Mucosa of descending colon (tissue), 3 donors: ENCODE data around the gene SLC25A25. TPM values are rescaled to one million over a fixed set of nuclear protein-coding genes. Genes with fewer than 3 reads are reported as not detected.
A peak's percentile ranks its signal among the peaks of the same experiment; 100 is the strongest.

Source experiments
- ATAC-seq: fragments of 200-7000 bp; cut with Tn5 transposase; one replicate; pipeline ENCODE4 v1.9.1; 2020; ENCODE audit warnings: mild to moderate bottlenecking, moderate library complexity
- DNase-seq, 3 donors: peaks; one replicate each; pipeline ENCODE4 v3.0.0-alpha.2; 2020
- H3K36me3 ChIP-seq: fragments of 200-600 bp; one replicate; pipeline ENCODE4 v1.8.0; 2021; ENCODE audit warnings: low read depth, mild to moderate bottlenecking
- H3K4me1 ChIP-seq: fragments of 200-600 bp; one replicate; pipeline ENCODE4 v1.8.0; 2021; ENCODE audit warnings: low read depth, mild to moderate bottlenecking
- H3K4me3 ChIP-seq: fragments of 200-600 bp; one replicate; pipeline ENCODE4 v1.8.0; 2021; ENCODE audit warnings: mild to moderate bottlenecking
- H3K9me3 ChIP-seq: fragments of 200-600 bp; one replicate; pipeline ENCODE4 v1.8.0; 2021; ENCODE audit warnings: mild to moderate bottlenecking
- intact Hi-C, 2 donors: fragments of 100-400 bp; cut with DNase I in 1 of 2; cut with micrococcal nuclease in 1 of 2; formaldehyde crosslinking; loops; one replicate each; pipeline versions ENCODE4 v1.11.0 to v1.11.1; 2022; cut with DNase I, micrococcal nuclease
- total RNA-seq, 3 donors: library from RNA; stranded (reverse); fragmentation: NEBNext Ultra II Directional in 2 of 3; extraction: Animal tissue kit (Norgen Biotek cat#: 25700) in 2 of 3; gene quantifications; one replicate each; pipeline versions ENCODE4 v1.2.1 to v1.2.4, GENCODE V29; 2021 to 2023
- TF ChIP-seq, protein P1 (sequence below): fragments of 200-600 bp; IDR thresholded peaks from one replicate; pipeline ENCODE4 v1.8.0; 2022; ENCODE audit warnings: antibody characterized with exemption, mild to moderate bottlenecking
- donor health status: DM: no; HTN: no; CAD: no; lungs with moderate emphysema.
- donor health status: DM: no; HTN: no; CAD: no.
- donor health status: DM: no; HTN: yes; CAD: no.

Gene SLC25A25
- total RNA-seq, 3 donors from 2014 or later, result 19.1 to 27.3 (median 21.3) TPM

DNA sequence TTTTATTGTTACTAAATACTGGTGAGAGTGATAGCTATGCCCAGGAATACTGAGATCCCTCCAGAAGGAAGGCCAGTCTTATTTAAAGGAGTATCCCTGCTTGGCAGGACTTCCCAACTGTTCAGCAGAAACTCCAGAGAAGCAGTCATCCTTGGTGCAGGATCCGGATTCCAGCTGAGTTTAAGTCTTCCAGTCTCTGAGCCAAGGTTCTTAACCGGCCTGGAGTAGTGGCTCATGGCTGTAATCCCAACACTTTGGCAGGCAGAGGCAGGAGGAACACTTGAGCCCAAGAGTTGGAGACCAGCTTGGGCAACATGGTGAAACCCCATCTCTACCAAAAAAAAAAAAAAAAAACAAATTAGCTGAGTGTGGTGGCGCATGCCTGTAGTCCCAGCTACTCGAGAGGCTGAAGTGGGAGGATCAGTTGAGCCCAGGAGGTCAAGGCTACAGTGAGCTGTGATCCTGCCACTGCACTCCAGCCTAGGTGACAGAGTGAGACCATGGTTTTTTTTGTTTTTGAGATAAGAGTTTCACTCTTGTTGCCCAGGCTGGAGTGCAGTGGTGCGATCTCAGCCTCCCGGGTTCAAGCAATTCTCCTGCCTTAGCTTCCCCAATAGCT lies 8.6 kb upstream of the SLC25A25 start:
- H3K4me3 ChIP-seq, result no peak overlapping the region
- DNase-seq (no peak), ATAC-seq (peak; percentile 49)
- intact Hi-C loops, result no loop called here
- TF ChIP-seq, protein P1, sequence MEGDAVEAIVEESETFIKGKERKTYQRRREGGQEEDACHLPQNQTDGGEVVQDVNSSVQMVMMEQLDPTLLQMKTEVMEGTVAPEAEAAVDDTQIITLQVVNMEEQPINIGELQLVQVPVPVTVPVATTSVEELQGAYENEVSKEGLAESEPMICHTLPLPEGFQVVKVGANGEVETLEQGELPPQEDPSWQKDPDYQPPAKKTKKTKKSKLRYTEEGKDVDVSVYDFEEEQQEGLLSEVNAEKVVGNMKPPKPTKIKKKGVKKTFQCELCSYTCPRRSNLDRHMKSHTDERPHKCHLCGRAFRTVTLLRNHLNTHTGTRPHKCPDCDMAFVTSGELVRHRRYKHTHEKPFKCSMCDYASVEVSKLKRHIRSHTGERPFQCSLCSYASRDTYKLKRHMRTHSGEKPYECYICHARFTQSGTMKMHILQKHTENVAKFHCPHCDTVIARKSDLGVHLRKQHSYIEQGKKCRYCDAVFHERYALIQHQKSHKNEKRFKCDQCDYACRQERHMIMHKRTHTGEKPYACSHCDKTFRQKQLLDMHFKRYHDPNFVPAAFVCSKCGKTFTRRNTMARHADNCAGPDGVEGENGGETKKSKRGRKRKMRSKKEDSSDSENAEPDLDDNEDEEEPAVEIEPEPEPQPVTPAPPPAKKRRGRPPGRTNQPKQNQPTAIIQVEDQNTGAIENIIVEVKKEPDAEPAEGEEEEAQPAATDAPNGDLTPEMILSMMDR, result no peak
- H3K9me3 ChIP-seq, result no peaks in the 10 kb centered on the region
- H3K4me1 ChIP-seq, result peaks cover 65% of the 10 kb centered on the region
- no peaks in the 10 kb centered on the region for H3K36me3 ChIP-seq

GRCh38 chr9:128061275-128061960 lies 6.6 kb upstream of the SLC25A25 start:
- DNase-seq (no peak), ATAC-seq (peak; percentile 14)
- Histone ChIP-seq H3K36me3 (no peaks in the 10 kb centered on the region), H3K9me3 (no peaks in the 10 kb centered on the region), H3K4me3 (no peak overlapping the region), H3K4me1 (peaks cover 68% of the 10 kb centered on the region)
- intact Hi-C loops, result loop anchor here in 1 of 2 donors (10.0 kb wide), 1 partner anchor 53 kb away; no protein-coding TSS in a partner anchor
- TF ChIP-seq, protein P1, result no peak

GRCh38 chr9:128062279-128062678 lies 5.8 kb upstream of the SLC25A25 start:
- Histone ChIP-seq H3K4me1 (peaks cover 66% of the 10 kb centered on the region), H3K9me3 (no peaks in the 10 kb centered on the region), H3K36me3 (no peaks in the 10 kb centered on the region), H3K4me3 (no peak overlapping the region)
- DNase-seq, result no peak
- TF ChIP-seq, protein P1, result no peak
- no peak for ATAC-seq
- intact Hi-C loops, result loop anchor here in 1 of 2 donors (10.0 kb wide), 1 partner anchor 53 kb away; no protein-coding TSS in a partner anchor

- Histone ChIP-seq H3K4me3 (no peak overlapping the region), H3K36me3 (peaks cover 4% of the 10 kb centered on the region), H3K4me1 (peaks cover 58% of the 10 kb centered on the region), H3K9me3 (no peaks in the 10 kb centered on the region)
- intact Hi-C loops, result loop anchor here in 1 of 2 donors (10.0 kb wide), 1 partner anchor 52 kb away; no protein-coding TSS in a partner anchor
- DNase-seq (no peak), ATAC-seq (no peak)
- TF ChIP-seq, protein P1, result no peak
Measured at GRCh38 chr9:128062846-128063831, 4.9 kb upstream of the SLC25A25 start.
